Esophagus squamous epithelium (tissue), 5 donors: ENCODE data around the gene SEPTIN5. TPM values are rescaled to one million over a fixed set of nuclear protein-coding genes. Genes with fewer than 3 reads are reported as not detected.
"Not testable (repeated sequence)": the region's sequence is repeated elsewhere in the genome, so short reads cannot be mapped to it uniquely, and the experiment has no call there.

Source experiments
- DNase-seq: peaks from one replicate; lab custom pipeline; 2025; lab: John Stamatoyannopoulos, UW
- H3K27ac ChIP-seq, 4 donors: fragments of 200-600 bp; sonication (generic); one replicate each; pipeline ENCODE4 v1.5.1; 2016 to 2019; ENCODE audit warnings: mild to moderate bottlenecking in 1 of 4
- H3K27me3 ChIP-seq, 4 donors: fragments of 200-600 bp; sonication (generic); 1 replicate in 3 of 4; 2 replicates in 1 of 4; pipeline versions ENCODE4 v1.5.1 to v1.6.0; 2017 to 2021; ENCODE audit warnings: antibody characterized with exemption in 1 of 4
- H3K36me3 ChIP-seq, 3 donors: fragments of 200-600 bp; sonication (generic); one replicate each; pipeline ENCODE4 v1.5.1; 2016 to 2019
- H3K4me1 ChIP-seq, 3 donors: fragments of 200-600 bp; sonication (generic); one replicate each; pipeline ENCODE4 v1.5.1; 2017 to 2019
- H3K4me3 ChIP-seq, 4 donors: fragments of 200-600 bp; sonication (generic); 1 replicate in 3 of 4; 2 replicates in 1 of 4; pipeline ENCODE4 v1.5.1; 2016 to 2019; ENCODE audit warnings: mild to moderate bottlenecking in 2 of 4, moderate library complexity in 1 of 4
- H3K9me3 ChIP-seq, 3 donors: fragments of 200-600 bp; sonication (generic); one replicate each; pipeline ENCODE4 v1.5.1; 2016 to 2019
- POLR2A ChIP-seq, 4 donors: fragments of 450-650 bp; IDR thresholded peaks; one replicate each; pipeline ENCODE4 v1.6.1; 2017; ENCODE audit warnings: antibody characterized with exemption in 4 of 4, mild to moderate bottlenecking in 4 of 4, moderate library complexity in 3 of 4
- WGBS, 2 donors: methylation state at CpG; one replicate each; pipeline ENCODE4 v1.1.5; 2018; 5-methylcytosine and 5-hydroxymethylcytosine counted together
- intact Hi-C: fragments of 100-400 bp; cut with DNase I; formaldehyde crosslinking; loops from one replicate; pipeline ENCODE4 v1.15.0; 2022
- total RNA-seq, 4 donors: library from RNA; depleted of rRNA; stranded (reverse); fragments of >200 nt; gene quantifications; one replicate each; pipeline ENCODE4 v1.1.0, GENCODE V29; 2016
- TF ChIP-seq, protein P1 (sequence below), 6 experiments: fragments of 450-650 bp in 4 of 6; fragments of 200-600 bp in 2 of 6; sonication (generic) in 2 of 6; IDR thresholded peaks; one replicate each; pipeline ENCODE4 v1.5.1; 2016 to 2019; ENCODE audit warnings: antibody characterized with exemption in 6 of 6, mild to moderate bottlenecking in 4 of 6, moderate library complexity in 4 of 6
- donor health status: DM: yes; HTN: yes; CAD: no.

The SEPTIN5 gene
- total RNA-seq, 4 donors from 2014 or later = 19.8 to 69.7 (median 36.3) TPM

DNA sequence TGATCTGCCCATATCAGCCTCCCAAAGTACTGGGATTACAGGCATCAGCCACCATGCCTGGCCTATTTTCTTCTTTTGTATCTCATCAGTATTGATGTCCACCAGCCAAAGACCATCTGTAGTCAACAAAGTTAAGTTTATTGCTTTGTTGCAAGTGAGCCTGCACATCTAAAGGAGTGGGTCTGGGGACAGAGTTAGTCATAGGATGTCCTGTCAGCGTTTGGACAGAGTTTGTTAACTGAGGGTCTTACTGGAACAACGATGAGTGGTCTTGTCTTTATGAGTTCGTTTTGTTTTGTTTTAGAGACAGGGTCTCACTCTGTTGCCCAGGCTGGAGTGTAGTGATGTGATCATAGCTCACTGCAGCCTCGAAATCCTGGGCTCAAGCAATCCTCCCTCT is 40.6 kb upstream of the SEPTIN5 start:
- H3K4me1 ChIP-seq = no peaks in the 10 kb centered on the region
- H3K9me3 ChIP-seq = no peaks in the 10 kb centered on the region
- no peak for TF ChIP-seq POLR2A (IDR thresholded peaks at IDR 0.05)
- TF ChIP-seq, protein P1, sequence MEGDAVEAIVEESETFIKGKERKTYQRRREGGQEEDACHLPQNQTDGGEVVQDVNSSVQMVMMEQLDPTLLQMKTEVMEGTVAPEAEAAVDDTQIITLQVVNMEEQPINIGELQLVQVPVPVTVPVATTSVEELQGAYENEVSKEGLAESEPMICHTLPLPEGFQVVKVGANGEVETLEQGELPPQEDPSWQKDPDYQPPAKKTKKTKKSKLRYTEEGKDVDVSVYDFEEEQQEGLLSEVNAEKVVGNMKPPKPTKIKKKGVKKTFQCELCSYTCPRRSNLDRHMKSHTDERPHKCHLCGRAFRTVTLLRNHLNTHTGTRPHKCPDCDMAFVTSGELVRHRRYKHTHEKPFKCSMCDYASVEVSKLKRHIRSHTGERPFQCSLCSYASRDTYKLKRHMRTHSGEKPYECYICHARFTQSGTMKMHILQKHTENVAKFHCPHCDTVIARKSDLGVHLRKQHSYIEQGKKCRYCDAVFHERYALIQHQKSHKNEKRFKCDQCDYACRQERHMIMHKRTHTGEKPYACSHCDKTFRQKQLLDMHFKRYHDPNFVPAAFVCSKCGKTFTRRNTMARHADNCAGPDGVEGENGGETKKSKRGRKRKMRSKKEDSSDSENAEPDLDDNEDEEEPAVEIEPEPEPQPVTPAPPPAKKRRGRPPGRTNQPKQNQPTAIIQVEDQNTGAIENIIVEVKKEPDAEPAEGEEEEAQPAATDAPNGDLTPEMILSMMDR (IDR thresholded peaks at IDR 0.05) = no peak
- no peak overlapping the region for H3K4me3 ChIP-seq
- WGBS, 2 donors = 62 to 69% methylated on average over 4 of the region's 4 CpGs
- H3K36me3 ChIP-seq = no peaks in the 10 kb centered on the region
- peaks cover 0 to 10% (median 0%) of the 10 kb centered on the region in 4 donors for H3K27me3 ChIP-seq
- no peak overlapping the region for H3K27ac ChIP-seq
- intact Hi-C loops = no loop called here
- no peak for DNase-seq

DNA sequence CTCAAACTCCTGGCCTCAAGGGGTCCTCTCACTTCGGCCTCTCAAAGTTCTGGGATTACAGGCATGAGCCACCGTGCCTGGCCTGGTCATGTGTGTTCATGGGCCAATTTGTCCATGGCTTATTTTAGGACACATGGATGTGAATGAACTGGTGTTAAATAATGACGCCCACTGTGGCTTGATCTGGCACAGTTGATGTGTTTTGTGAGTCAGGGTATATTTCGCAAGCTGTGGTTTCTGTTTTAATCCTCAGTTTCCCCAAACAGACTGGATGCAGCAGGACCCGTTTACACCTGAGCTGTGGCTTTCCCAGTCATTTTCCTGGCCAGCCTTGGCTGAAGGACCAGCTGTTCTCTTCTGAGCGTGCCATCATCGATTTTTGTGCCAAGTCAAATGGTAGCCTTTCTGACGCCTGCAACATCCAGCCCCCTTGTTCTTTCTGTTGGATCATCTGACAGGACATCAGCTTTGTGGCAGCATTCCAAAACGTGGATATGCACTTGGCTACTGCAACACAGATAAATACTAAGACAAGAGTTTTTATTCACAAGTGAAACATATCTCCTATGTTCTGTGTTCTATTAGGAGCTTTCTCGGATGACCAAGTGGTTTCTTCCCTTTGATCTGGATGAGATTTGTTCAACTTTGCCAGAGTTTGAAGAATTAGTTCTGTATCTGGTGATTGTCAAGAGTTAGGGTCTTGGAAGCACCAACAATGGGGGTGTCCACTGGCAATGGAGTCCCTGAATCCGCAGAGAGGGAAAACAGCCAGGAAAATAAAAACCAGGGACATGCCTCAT is 40.0 kb upstream of the SEPTIN5 start:
- WGBS, 2 donors = 52 to 61% methylated on average over 8 to 9 of the region's 11 CpGs
- no peak for TF ChIP-seq POLR2A (IDR thresholded peaks at IDR 0.05)
- TF ChIP-seq, protein P1 (IDR thresholded peaks at IDR 0.05) = no peak
- DNase-seq = no peak

DNA sequence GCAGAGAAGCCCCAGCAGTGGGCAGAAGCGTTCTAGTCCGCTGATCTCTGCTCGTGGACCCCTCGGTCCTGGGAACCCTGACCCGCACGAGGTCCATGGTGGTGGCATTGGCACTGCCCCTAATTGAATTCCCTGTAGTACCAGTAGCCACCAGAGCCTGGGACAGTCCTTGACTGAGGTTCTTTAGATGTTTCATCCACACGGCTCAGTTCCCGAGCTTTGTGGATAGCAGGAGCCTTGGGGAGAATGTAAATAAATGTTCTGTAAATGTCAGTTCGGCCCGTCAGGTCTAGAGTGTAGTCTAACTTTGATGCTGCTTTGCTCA is 39.4 kb upstream of the SEPTIN5 start:
- H3K4me3 ChIP-seq = no peak overlapping the region
- TF ChIP-seq, protein P1 (IDR thresholded peaks at IDR 0.05) = no peak
- no peak for TF ChIP-seq POLR2A (IDR thresholded peaks at IDR 0.05)
- WGBS, 2 donors = 72 to 78% methylated on average over 5 to 10 of the region's 10 CpGs
- H3K9me3 ChIP-seq = no peaks in the 10 kb centered on the region
- H3K27ac ChIP-seq = no peak overlapping the region
- H3K27me3 ChIP-seq = peaks cover 0 to 18% (median 0%) of the 10 kb centered on the region in 4 donors
- intact Hi-C loops = loop anchor here (5.0 kb wide), 1 partner anchor 42 kb away; no protein-coding TSS in a partner anchor
- H3K4me1 ChIP-seq = peaks cover 0 to 9% (median 6%) of the 10 kb centered on the region in 3 donors
- no peak for DNase-seq
- H3K36me3 ChIP-seq = no peaks in the 10 kb centered on the region

More for the DNA sequence above, 40.0 kb upstream of the SEPTIN5 start:
- intact Hi-C loops = no loop called here
- Histone ChIP-seq H3K36me3 (no peaks in the 10 kb centered on the region), H3K27me3 (peaks cover 0 to 12% (median 0%) of the 10 kb centered on the region in 4 donors), H3K27ac (no peak overlapping the region), H3K9me3 (no peaks in the 10 kb centered on the region), H3K4me3 (no peak overlapping the region), H3K4me1 (peaks cover 0 to 4% (median 1%) of the 10 kb centered on the region in 3 donors)

- Histone ChIP-seq H3K27me3 (peaks cover 0 to 23% (median 0%) of the 10 kb centered on the region in 4 donors), H3K4me1 (peaks cover 0 to 11% (median 6%) of the 10 kb centered on the region in 3 donors), H3K27ac (no peak overlapping the region), H3K36me3 (no peaks in the 10 kb centered on the region), H3K4me3 (no peak overlapping the region), H3K9me3 (no peaks in the 10 kb centered on the region)
- DNase-seq = no peak
- intact Hi-C loops = loop anchor here (5.0 kb wide), 1 partner anchor 42 kb away; no protein-coding TSS in a partner anchor
- no peak for TF ChIP-seq POLR2A (IDR thresholded peaks at IDR 0.05)
- TF ChIP-seq, protein P1 (IDR thresholded peaks at IDR 0.05) = no peak
- 79 to 84% methylated on average over 7 of the region's 7 CpGs for WGBS, 2 donors
Observed at GRCh38 chr22:19675428-19675827, 38.9 kb upstream of the SEPTIN5 start.

DNA sequence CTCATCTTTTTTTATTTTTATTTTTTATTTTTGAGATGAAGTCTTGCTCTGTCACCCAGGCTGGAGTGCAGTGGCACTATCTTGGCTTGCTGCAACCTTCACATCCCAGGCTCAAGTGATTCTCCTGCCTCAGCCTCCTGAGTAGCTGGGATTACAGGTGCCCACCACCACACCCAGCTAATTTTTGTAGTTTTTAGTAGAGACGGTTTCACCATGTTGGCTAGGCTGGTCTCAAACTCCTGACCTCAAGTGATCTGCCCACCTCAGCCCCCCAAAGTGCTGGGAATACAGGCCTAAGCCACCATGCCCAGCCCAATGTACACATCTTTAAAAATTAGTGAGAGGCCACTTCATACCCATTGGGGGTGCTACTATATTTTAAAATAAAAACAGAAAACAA is 37.9 kb upstream of the SEPTIN5 start:
- DNase-seq, H3K27ac ChIP-seq, H3K36me3 ChIP-seq, H3K4me3 ChIP-seq, H3K9me3 ChIP-seq: not testable (repeated sequence)
- Histone ChIP-seq H3K27me3 (peaks cover 0 to 33% (median 0%) of the 10 kb centered on the region in 4 donors), H3K4me1 (peaks cover 0 to 11% (median 6%) of the 10 kb centered on the region in 3 donors)
- 33 to 80% methylated on average over 1 of the region's 1 CpG for WGBS, 2 donors
- intact Hi-C loops = loop anchor here (5.0 kb wide), 1 partner anchor 41 kb away; no protein-coding TSS in a partner anchor
